Panc1 (cell line): ENCODE results near the gene CSTA. TPM values are rescaled to one million over a fixed set of nuclear protein-coding genes. Genes with fewer than 3 reads are reported as not detected.

ENCODE experiments used
- ATAC-seq: fragments of 200-7000 bp; cut with Tn5 transposase; 2 replicates; pipeline ENCODE4 v1.9.1; 2020; ENCODE audit warnings: mild to moderate bottlenecking, moderate library complexity
- BruUV-seq: library from RNA; stranded (reverse); fragments of 400-500 nt; replicated peaks from 2 replicates; lab custom pipeline; 2021; lab: Mats Ljungman, UMichigan
- CTCF ChIA-PET: fragments of 300-600 bp; sonication (Branson Sonifier 250); formaldehyde crosslinking; loops from one replicate; lab custom pipeline; 2022; ENCODE audit warnings: antibody characterized with exemption; lab: Charles Lee
- POLR2A ChIA-PET: fragments of 300-600 bp; sonication (Branson Sonifier 250); formaldehyde crosslinking; loops from one replicate; lab custom pipeline; 2022; ENCODE audit warnings: antibody characterized with exemption; lab: Charles Lee
- DNase-seq: peaks from one replicate; pipeline ENCODE4 v3.0.0-alpha.2; 2010; ENCODE audit warnings: low read depth, low spot score
- H3K27ac ChIP-seq: 2 replicates; pipeline ENCODE4 v1.5.1; 2011; ENCODE audit warnings: mild to moderate bottlenecking, low read length, inconsistent platforms
- H3K27me3 ChIP-seq: fragments of 200-500 bp; sonication (Bioruptor generic); 2 replicates; pipeline ENCODE4 v1.6.0; 2014; ENCODE audit warnings: low read length, inconsistent platforms; ENCODE audit not compliant: control insufficient read depth, insufficient read depth
- H3K36me3 ChIP-seq: fragments of 200-500 bp; sonication (Bioruptor generic); 2 replicates; pipeline ENCODE4 v1.5.1; 2014; ENCODE audit warnings: inconsistent platforms, mild to moderate bottlenecking, low read length, moderate library complexity; ENCODE audit not compliant: control insufficient read depth, insufficient read depth
- H3K4me1 ChIP-seq: 2 replicates; pipeline ENCODE4 v1.5.1; 2011; ENCODE audit warnings: inconsistent platforms, mild to moderate bottlenecking, low read length, moderate library complexity; ENCODE audit not compliant: control insufficient read depth, insufficient read depth
- H3K4me3 ChIP-seq, 2 experiments: 2 replicates each; pipeline ENCODE4 v1.5.1; 2011 to 2012; ENCODE audit warnings: low read depth in 2 of 2, low read length in 2 of 2, mild to moderate bottlenecking in 2 of 2, inconsistent platforms in 1 of 2, moderate library complexity in 1 of 2
- H3K9me3 ChIP-seq: fragments of 200-500 bp; sonication (Bioruptor generic); 2 replicates; pipeline ENCODE4 v1.5.1; 2014; ENCODE audit warnings: low read depth, mild to moderate bottlenecking, inconsistent platforms, low read length, moderate library complexity; ENCODE audit not compliant: control insufficient read depth, insufficient read depth
- POLR2AphosphoS5 ChIP-seq: IDR thresholded peaks from 2 replicates; pipeline ENCODE4 v1.6.1; 2012; ENCODE audit warnings: mild to moderate bottlenecking, low read depth, low read length, moderate library complexity
- SIN3A ChIP-seq: IDR thresholded peaks from 2 replicates; pipeline ENCODE4 v1.6.1; 2012; ENCODE audit warnings: low read depth, mild to moderate bottlenecking, low read length, moderate library complexity, borderline replicate concordance; ENCODE audit not compliant: insufficient read depth
- TCF7L2 ChIP-seq: IDR thresholded peaks from 2 replicates; pipeline ENCODE4 v1.6.1; 2011; ENCODE audit warnings: mild to moderate bottlenecking, low read depth, low read length, inconsistent platforms
- in situ Hi-C: cut with HindIII; loops from 2 replicates; pipeline ENCODE4 v1.10.0; 2016; ENCODE audit warnings: low sequenced_read_pairs, low pct_unique_long_range_greater_than_20kb
- intact Hi-C: fragments of 100-400 bp; cut with micrococcal nuclease; formaldehyde crosslinking; loops from one replicate; pipeline ENCODE4 v1.10.0; 2022; ENCODE audit not compliant: unreplicated experiment
- total RNA-seq: library from RNA; stranded (reverse); gene quantifications from one replicate; pipeline ENCODE4 v1.2.1, GENCODE V29; 2021; ENCODE audit not compliant: unreplicated experiment
- TF ChIP-seq, protein P1 (sequence below): fragments of 450-650 bp; IDR thresholded peaks from 2 replicates; pipeline ENCODE4 v1.5.1; 2017; ENCODE audit warnings: mild to moderate bottlenecking
- TF ChIP-seq, protein P2 (sequence below), 2 experiments: IDR thresholded peaks; 2 replicates each; pipeline ENCODE4 v1.6.1; 2011 to 2012; ENCODE audit warnings: low read depth in 2 of 2, control low read depth in 1 of 2, low read length in 1 of 2, mild to moderate bottlenecking in 1 of 2, moderate library complexity in 1 of 2; ENCODE audit not compliant: insufficient read depth in 1 of 2

The CSTA gene
- total RNA-seq, 1 experiment from 2014 or later, result not detected

DNA sequence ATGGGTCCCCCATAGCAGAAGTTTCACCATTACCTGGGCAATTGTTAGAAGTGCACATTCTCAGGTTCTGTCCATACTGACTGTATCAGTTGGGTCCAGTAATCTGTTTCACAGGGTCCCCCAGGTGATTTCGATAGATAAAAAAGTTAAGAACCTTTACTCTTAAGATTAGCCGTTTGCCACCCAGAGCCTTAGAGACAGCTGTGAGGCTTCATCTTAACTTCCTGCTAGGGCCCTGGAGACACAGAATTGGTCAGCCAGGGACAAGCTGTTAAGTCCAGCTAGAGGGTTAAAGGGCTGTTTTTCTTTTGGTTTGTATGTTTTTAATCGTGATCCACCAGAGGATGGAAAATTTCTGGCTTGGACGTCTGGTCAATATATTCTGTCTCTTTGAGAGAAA lies 65.6 kb downstream of the CSTA start:
- TF ChIP-seq TCF7L2, result no peak
- TF ChIP-seq SIN3A, result no peak
- TF ChIP-seq, protein P1, sequence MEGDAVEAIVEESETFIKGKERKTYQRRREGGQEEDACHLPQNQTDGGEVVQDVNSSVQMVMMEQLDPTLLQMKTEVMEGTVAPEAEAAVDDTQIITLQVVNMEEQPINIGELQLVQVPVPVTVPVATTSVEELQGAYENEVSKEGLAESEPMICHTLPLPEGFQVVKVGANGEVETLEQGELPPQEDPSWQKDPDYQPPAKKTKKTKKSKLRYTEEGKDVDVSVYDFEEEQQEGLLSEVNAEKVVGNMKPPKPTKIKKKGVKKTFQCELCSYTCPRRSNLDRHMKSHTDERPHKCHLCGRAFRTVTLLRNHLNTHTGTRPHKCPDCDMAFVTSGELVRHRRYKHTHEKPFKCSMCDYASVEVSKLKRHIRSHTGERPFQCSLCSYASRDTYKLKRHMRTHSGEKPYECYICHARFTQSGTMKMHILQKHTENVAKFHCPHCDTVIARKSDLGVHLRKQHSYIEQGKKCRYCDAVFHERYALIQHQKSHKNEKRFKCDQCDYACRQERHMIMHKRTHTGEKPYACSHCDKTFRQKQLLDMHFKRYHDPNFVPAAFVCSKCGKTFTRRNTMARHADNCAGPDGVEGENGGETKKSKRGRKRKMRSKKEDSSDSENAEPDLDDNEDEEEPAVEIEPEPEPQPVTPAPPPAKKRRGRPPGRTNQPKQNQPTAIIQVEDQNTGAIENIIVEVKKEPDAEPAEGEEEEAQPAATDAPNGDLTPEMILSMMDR, result no peak
- no peak for TF ChIP-seq POLR2AphosphoS5
- TF ChIP-seq, protein P2, sequence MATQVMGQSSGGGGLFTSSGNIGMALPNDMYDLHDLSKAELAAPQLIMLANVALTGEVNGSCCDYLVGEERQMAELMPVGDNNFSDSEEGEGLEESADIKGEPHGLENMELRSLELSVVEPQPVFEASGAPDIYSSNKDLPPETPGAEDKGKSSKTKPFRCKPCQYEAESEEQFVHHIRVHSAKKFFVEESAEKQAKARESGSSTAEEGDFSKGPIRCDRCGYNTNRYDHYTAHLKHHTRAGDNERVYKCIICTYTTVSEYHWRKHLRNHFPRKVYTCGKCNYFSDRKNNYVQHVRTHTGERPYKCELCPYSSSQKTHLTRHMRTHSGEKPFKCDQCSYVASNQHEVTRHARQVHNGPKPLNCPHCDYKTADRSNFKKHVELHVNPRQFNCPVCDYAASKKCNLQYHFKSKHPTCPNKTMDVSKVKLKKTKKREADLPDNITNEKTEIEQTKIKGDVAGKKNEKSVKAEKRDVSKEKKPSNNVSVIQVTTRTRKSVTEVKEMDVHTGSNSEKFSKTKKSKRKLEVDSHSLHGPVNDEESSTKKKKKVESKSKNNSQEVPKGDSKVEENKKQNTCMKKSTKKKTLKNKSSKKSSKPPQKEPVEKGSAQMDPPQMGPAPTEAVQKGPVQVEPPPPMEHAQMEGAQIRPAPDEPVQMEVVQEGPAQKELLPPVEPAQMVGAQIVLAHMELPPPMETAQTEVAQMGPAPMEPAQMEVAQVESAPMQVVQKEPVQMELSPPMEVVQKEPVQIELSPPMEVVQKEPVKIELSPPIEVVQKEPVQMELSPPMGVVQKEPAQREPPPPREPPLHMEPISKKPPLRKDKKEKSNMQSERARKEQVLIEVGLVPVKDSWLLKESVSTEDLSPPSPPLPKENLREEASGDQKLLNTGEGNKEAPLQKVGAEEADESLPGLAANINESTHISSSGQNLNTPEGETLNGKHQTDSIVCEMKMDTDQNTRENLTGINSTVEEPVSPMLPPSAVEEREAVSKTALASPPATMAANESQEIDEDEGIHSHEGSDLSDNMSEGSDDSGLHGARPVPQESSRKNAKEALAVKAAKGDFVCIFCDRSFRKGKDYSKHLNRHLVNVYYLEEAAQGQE (IDR thresholded peaks at IDR 0.05; ENCODE audit: insufficient read depth in 1 of 2, low read depth in 2 of 2, low read length in 1 of 2), result no peak
- Histone ChIP-seq H3K36me3 (no peaks in the 10 kb centered on the region), H3K4me1 (no peaks in the 10 kb centered on the region; the same call in 1 of the 2 replicates), H3K27ac (no peak overlapping the region), H3K27me3 (no peaks in the 10 kb centered on the region), H3K4me3 (no peak overlapping the region), H3K9me3 (no peaks in the 10 kb centered on the region)
- in situ Hi-C loops, result no loop called here
- no peak for DNase-seq
- intact Hi-C loops, result no loop called here
- ChIA-PET CTCF (interaction anchor here (0.7 kb wide), 1 partner anchor 22 kb away, joined by 4 read pairs; no protein-coding TSS in a partner anchor), POLR2A (interaction anchor here (0.6 kb wide), 2 partner anchors 40 to 123 kb away, joined by 3 to 5 read pairs; no protein-coding TSS in a partner anchor)
- BruUV-seq, result no TSS peak
- no peak for ATAC-seq

Other genes with a start within 250 kb of the CSTA start
- not detected for gene CASR, start 141.6 kb upstream of the CSTA start, total RNA-seq
- 61.7 TPM for gene MIX23, start 58.0 kb downstream of the CSTA start, total RNA-seq
- gene FAM162A, start 58.9 kb downstream of the CSTA start, total RNA-seq, result 59.6 TPM
- 5.5 TPM for gene WDR5B, start 90.8 kb downstream of the CSTA start, total RNA-seq
- gene KPNA1, start 189.7 kb downstream of the CSTA start, total RNA-seq, result 118 TPM
- gene PARP9, start 239.1 kb downstream of the CSTA start, total RNA-seq, result 14.5 TPM
- 32.3 TPM for gene DTX3L, start 239.1 kb downstream of the CSTA start, total RNA-seq